Right lobe of liver (tissue), 6 donors: ENCODE measurements around the gene HOXC11. TPM values are rescaled to one million over a fixed set of nuclear protein-coding genes. Genes with fewer than 3 reads are reported as not detected.

Experiments used
- ATAC-seq, 4 donors: fragments of 200-7000 bp; cut with Tn5 transposase; one replicate each; pipeline ENCODE4 v1.9.1; 2020; ENCODE audit warnings: mild to moderate bottlenecking in 4 of 4, moderate library complexity in 4 of 4
- DNase-seq, 3 donors: peaks; one replicate each; pipeline ENCODE4 v3.0.0-alpha.2; 2020
- H3K27ac ChIP-seq, 3 donors: fragments of 200-600 bp; one replicate each; pipeline ENCODE4 v1.8.0; 2022
- H3K27me3 ChIP-seq, 2 donors: fragments of 200-600 bp; one replicate each; pipeline ENCODE4 v1.8.0; 2022
- H3K36me3 ChIP-seq, 4 donors: fragments of 200-600 bp; sonication (generic) in 1 of 4; one replicate each; pipeline versions ENCODE4 v1.5.1 to v1.8.0; 2017 to 2022; ENCODE audit warnings: control low read depth in 1 of 4
- H3K4me1 ChIP-seq, 4 donors: fragments of 200-600 bp; sonication (generic) in 1 of 4; one replicate each; pipeline versions ENCODE4 v1.5.1 to v1.8.0; 2017 to 2022; ENCODE audit warnings: control low read depth in 1 of 4
- H3K4me3 ChIP-seq, 3 donors: fragments of 200-600 bp; one replicate each; pipeline ENCODE4 v1.8.0; 2022
- H3K9me3 ChIP-seq, 4 donors: fragments of 200-600 bp; sonication (generic) in 1 of 4; one replicate each; pipeline versions ENCODE4 v1.5.1 to v1.8.0; 2017 to 2022; ENCODE audit warnings: control low read depth in 1 of 4
- CTCF ChIP-seq, 4 donors: fragments of 200-600 bp in 3 of 4; fragments of 450-650 bp in 1 of 4; IDR thresholded peaks; one replicate each; pipeline versions ENCODE4 v1.5.1 to v1.8.0; 2016 to 2022; ENCODE audit warnings: antibody characterized with exemption in 4 of 4, mild to moderate bottlenecking in 2 of 4
- POLR2A ChIP-seq: fragments of 450-650 bp; IDR thresholded peaks from one replicate; pipeline ENCODE4 v1.6.1; 2017; ENCODE audit warnings: antibody characterized with exemption, mild to moderate bottlenecking
- WGBS: methylation state at CpG from one replicate; pipeline ENCODE4 v1.1.6; 2018; ENCODE audit warnings: low coverage, low lambda C conversion rate; ENCODE audit not compliant: insufficient coverage; ENCODE audit errors: missing lambda C conversion rate; 5-methylcytosine and 5-hydroxymethylcytosine counted together
- intact Hi-C, 2 donors: fragments of 100-400 bp; cut with DNase I; formaldehyde crosslinking; loops; one replicate each; pipeline versions ENCODE4 v1.11.2 to v1.14.1; 2022
- total RNA-seq, 6 experiments: library from RNA; depleted of rRNA in 2 of 6; stranded (reverse); fragments of >200 nt in 2 of 6; fragmentation: NEBNext Ultra II Directional in 3 of 6; extraction: Animal tissue kit (Norgen Biotek cat#: 25700) in 3 of 6; gene quantifications; one replicate each; pipeline versions ENCODE4 v1.1.0 to v1.2.4, GENCODE V29; 2016 to 2023
- donor health status: DM: no; HTN: yes; CAD: no.
- donor health status: DM: no; HTN: no; CAD: no.
- donor health status: DM: no; HTN: no; CAD: no.
- donor health status: DM: no; HTN: yes; CAD: no.
- donor health status: DM: no; HTN: yes; CAD: no.

HOXC11 gene
- total RNA-seq, 6 experiments from 2014 or later: not detected

GRCh38 chr12:53965281-53966084 is 7.4 kb upstream of the HOXC11 start:
- Histone ChIP-seq H3K27me3 (peaks cover 20 to 65% of the 10 kb centered on the region in 2 donors), H3K4me1 (no peaks in the 10 kb centered on the region), H3K36me3 (no peaks in the 10 kb centered on the region), H3K4me3 (no peak overlapping the region), H3K9me3 (no peaks in the 10 kb centered on the region), H3K27ac (no peak overlapping the region)
- WGBS: 3% methylated on average over 11 of the region's 18 CpGs
- intact Hi-C loops: no loop called here
- TF ChIP-seq CTCF (IDR thresholded peaks at IDR 0.05): no peak
- TF ChIP-seq POLR2A: no peak
- ATAC-seq (no peak), DNase-seq (no peak)

GRCh38 chr12:53966085-53966384 is 6.9 kb upstream of the HOXC11 start:
- intact Hi-C loops: no loop called here
- DNase-seq (no peak), ATAC-seq (no peak)
- H3K27ac ChIP-seq: no peak overlapping the region
- H3K27me3 ChIP-seq: peaks cover 14 to 64% of the 10 kb centered on the region in 2 donors
- 4% methylated on average over 15 of the region's 15 CpGs for WGBS
- no peak for TF ChIP-seq CTCF (IDR thresholded peaks at IDR 0.05)
- TF ChIP-seq POLR2A: no peak
- no peaks in the 10 kb centered on the region for H3K4me1 ChIP-seq
- H3K4me3 ChIP-seq: no peak overlapping the region
- H3K36me3 ChIP-seq: no peaks in the 10 kb centered on the region
- no peaks in the 10 kb centered on the region for H3K9me3 ChIP-seq

- WGBS: 5% methylated on average over 33 of the region's 36 CpGs
- no peaks in the 10 kb centered on the region for H3K9me3 ChIP-seq
- intact Hi-C loops: no loop called here
- ATAC-seq: no peak
- peaks cover 11 to 58% of the 10 kb centered on the region in 2 donors for H3K27me3 ChIP-seq
- H3K36me3 ChIP-seq: no peaks in the 10 kb centered on the region
- no peak overlapping the region for H3K27ac ChIP-seq
- TF ChIP-seq POLR2A (no peak), CTCF (IDR thresholded peaks at IDR 0.05) (no peak)
- DNase-seq: no peak
- no peaks in the 10 kb centered on the region for H3K4me1 ChIP-seq
- H3K4me3 ChIP-seq: no peak overlapping the region
Observed at GRCh38 chr12:53966385-53967133, 6.4 kb upstream of the HOXC11 start.

- intact Hi-C loops: no loop called here
- TF ChIP-seq CTCF (IDR thresholded peaks at IDR 0.05) (no peak), POLR2A (no peak)
- DNase-seq (no peak), ATAC-seq (no peak)
- Histone ChIP-seq H3K27me3 (peaks cover 5 to 49% of the 10 kb centered on the region in 2 donors), H3K9me3 (no peaks in the 10 kb centered on the region), H3K4me3 (no peak overlapping the region), H3K4me1 (no peaks in the 10 kb centered on the region), H3K36me3 (no peaks in the 10 kb centered on the region), H3K27ac (no peak overlapping the region)
- WGBS: 11% methylated on average over 5 of the region's 5 CpGs
Observed at GRCh38 chr12:53967421-53967925, 5.5 kb upstream of the HOXC11 start.
